GM12874 (cell line): Measurements from ENCODE around the gene DSC2.

ENCODE experiments used
- TF ChIP-seq, protein P1 (sequence below): IDR thresholded peaks from 2 replicates; pipeline ENCODE4 v1.5.1; 2011; ENCODE audit warnings: low read depth, mild to moderate bottlenecking, control low read depth, low read length, moderate library complexity; ENCODE audit not compliant: insufficient read depth

DSC2 gene

DNA sequence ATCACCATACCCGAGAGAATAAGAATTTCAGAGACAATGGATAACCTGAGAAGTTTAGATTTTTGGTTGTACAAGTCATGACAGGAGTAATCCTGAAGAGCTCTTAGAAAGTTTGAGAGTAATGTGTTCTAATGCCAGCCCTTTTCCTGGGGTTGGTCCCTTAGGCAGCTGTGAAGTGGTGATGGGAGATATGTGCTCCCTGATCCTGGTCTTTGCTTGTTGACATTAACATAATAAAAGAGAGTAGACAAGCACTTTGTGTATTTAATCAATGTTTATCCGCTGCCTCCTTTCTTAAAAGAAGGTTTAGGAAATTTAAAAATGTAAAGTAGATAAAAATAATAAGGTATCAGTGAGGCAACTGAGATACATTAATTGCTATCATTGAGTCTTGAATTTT lies 45.9 kb downstream of the DSC2 start:
- TF ChIP-seq, protein P1, sequence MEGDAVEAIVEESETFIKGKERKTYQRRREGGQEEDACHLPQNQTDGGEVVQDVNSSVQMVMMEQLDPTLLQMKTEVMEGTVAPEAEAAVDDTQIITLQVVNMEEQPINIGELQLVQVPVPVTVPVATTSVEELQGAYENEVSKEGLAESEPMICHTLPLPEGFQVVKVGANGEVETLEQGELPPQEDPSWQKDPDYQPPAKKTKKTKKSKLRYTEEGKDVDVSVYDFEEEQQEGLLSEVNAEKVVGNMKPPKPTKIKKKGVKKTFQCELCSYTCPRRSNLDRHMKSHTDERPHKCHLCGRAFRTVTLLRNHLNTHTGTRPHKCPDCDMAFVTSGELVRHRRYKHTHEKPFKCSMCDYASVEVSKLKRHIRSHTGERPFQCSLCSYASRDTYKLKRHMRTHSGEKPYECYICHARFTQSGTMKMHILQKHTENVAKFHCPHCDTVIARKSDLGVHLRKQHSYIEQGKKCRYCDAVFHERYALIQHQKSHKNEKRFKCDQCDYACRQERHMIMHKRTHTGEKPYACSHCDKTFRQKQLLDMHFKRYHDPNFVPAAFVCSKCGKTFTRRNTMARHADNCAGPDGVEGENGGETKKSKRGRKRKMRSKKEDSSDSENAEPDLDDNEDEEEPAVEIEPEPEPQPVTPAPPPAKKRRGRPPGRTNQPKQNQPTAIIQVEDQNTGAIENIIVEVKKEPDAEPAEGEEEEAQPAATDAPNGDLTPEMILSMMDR: no peak

GRCh38 chr18:31050635-31051034 lies 51.6 kb downstream of the DSC2 start:
- TF ChIP-seq, protein P1: no peak

DNA sequence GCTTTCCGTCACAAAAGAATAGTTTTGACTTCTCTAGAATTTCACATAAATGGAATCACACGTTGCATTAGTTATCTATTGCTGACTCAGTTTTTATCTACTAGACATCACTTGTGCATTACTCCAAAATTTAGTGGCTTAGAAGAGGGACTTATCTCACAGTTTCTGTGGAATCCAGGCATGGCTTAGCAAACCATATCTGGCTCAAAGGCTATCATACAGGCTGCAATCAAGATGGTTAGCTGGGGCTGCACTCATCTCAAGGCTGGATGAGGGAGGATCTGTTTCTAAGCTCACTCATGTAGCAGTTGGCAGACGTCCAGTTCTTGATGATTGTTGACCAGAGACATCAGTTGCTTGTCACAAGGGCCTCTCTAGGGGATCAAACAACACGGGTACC lies 53.0 kb downstream of the DSC2 start:
- TF ChIP-seq, protein P1: no peak

DNA sequence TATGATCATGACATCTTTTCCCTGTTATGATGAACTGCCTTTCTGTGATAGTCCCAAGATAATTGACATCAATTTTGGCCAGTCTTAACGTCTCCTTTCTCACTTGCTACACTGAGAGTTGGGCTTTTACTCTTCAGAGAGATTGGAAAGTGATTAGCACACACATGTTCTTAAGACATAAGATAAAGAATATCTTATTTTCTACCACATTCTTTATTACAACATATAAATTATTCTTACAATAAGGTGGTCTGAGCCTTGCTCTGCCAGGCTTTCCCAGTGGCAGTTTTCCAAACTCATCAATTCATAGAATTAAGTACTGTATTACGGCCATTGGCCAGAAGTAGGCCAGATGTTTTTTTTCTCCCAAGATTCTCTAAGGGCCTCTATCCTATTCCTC lies 54.0 kb downstream of the DSC2 start:
- TF ChIP-seq, protein P1: no peak

GRCh38 chr18:31046916-31047315 lies 55.3 kb downstream of the DSC2 start:
- TF ChIP-seq, protein P1: no peak

DNA sequence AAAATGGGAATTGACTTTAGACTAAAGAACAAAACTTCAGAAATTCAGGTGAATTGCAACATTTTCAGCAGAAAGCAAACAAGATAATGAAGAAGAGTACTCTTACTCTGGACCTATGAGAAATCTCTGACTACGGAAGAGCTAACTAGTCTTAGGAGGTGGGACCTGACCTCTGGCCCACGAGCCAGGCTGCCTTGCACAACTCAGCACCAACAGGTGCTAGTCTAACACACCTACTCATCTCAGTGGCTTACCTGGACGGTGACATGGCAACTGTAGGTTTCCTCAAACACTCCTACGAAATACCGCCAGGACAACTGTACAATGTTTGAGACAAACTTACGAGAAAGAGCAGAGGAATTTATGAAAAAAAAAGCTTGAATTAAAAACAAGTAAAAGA lies 56.6 kb downstream of the DSC2 start:
- TF ChIP-seq, protein P1: no peak

DNA sequence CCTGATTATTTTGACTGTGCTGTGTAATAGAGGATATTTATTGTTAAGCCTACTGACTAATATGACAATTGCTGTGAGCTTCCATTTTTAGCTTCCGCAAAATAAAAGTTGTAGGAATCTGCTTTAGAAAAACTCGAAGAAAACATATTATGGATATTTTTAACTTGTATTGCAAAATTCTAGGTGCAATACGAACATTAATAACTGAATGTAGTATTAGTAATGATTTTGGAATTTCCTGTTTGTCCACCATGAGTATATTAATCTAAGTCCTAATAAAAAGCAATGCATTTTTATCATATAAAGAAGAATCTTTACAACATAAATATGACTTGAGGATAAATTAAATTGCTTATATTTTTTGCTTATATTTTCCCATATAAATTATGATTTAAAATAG lies 57.3 kb downstream of the DSC2 start:
- TF ChIP-seq, protein P1: no peak

- TF ChIP-seq, protein P1: no peak
These were observed 58.5 kb downstream of the DSC2 start for GRCh38 chr18:31043709-31044108.
